ENCODE results near the gene BLOC1S4. TPM values are rescaled to one million over a fixed set of nuclear protein-coding genes. Genes with fewer than 3 reads are reported as not detected.
"Not testable (repeated sequence)": the region's sequence is repeated elsewhere in the genome, so short reads cannot be mapped to it uniquely, and the experiment has no call there.

BLOC1S4 gene
- total RNA-seq, 6 donors from 2014 or later = 11.5 to 26.8 (median 15.3) TPM

DNA sequence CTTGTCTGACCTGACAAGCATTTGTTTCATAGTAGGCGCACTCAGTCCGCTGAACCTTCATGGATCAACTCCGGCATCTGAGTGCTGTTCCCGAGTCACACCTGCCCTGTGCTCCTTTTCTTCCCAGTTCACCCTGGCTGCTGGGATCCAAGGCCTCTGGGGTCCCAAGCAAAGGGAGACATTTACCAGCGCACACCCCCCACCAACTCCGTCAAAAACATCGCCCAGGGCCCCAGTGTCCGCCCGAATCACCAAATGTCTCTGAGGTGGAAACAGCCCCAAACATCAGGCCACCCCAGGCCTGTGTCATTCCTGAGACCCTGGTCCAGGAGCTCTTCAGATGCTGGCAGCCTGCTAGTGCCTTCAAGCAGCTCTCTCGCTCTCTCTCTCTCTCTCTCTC, 5.1 kb downstream of the BLOC1S4 start:
- Histone ChIP-seq H3K9me3 (no peaks in the 10 kb centered on the region), H3K27ac (no peak overlapping the region), H3K4me3 (no peak overlapping the region), H3K27me3 (no peaks in the 10 kb centered on the region), H3K36me3 (no peaks in the 10 kb centered on the region), H3K4me1 (peaks cover 18 to 27% (median 19%) of the 10 kb centered on the region in 4 donors)
- ATAC-seq (ENCODE audit: low FRiP score in 2 of 2) = no peak
- WGBS, 2 donors = 93 to 98% methylated on average over 10 of the region's 10 CpGs
- TF ChIP-seq POLR2A (IDR thresholded peaks at IDR 0.05) (no peak), EP300 (IDR thresholded peaks at IDR 0.05) (no peak), POLR2AphosphoS5 (IDR thresholded peaks at IDR 0.05) (no peak)
- TF ChIP-seq, protein P1, sequence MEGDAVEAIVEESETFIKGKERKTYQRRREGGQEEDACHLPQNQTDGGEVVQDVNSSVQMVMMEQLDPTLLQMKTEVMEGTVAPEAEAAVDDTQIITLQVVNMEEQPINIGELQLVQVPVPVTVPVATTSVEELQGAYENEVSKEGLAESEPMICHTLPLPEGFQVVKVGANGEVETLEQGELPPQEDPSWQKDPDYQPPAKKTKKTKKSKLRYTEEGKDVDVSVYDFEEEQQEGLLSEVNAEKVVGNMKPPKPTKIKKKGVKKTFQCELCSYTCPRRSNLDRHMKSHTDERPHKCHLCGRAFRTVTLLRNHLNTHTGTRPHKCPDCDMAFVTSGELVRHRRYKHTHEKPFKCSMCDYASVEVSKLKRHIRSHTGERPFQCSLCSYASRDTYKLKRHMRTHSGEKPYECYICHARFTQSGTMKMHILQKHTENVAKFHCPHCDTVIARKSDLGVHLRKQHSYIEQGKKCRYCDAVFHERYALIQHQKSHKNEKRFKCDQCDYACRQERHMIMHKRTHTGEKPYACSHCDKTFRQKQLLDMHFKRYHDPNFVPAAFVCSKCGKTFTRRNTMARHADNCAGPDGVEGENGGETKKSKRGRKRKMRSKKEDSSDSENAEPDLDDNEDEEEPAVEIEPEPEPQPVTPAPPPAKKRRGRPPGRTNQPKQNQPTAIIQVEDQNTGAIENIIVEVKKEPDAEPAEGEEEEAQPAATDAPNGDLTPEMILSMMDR (IDR thresholded peaks at IDR 0.05) = no peak
- no peak for DNase-seq

DNA sequence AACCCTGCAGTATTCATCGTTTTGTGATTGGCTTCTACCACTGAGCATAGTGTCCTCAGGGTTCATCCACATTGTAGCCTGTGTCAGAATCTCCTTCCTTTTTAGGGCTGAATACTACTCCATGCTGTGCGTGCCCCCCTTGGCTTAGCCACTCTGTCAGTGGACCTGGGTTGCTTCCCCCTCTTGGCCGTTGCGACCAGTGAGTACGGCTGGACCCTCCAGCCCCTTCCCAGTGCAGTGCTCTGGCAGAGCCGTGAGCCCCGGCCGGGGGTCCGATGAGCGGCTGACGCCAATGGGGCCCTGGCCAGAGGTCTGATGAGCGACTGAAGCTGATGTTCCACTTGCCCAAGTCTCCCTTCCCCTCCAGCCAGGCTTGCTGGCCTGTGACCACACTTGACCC, 6.9 kb downstream of the BLOC1S4 start:
- ATAC-seq (ENCODE audit: low FRiP score in 2 of 2) = no peak
- TF ChIP-seq POLR2A (IDR thresholded peaks at IDR 0.05) = no peak
- TF ChIP-seq, protein P1 (IDR thresholded peaks at IDR 0.05) = no peak
- no peak for TF ChIP-seq EP300 (IDR thresholded peaks at IDR 0.05)
- TF ChIP-seq POLR2AphosphoS5 (IDR thresholded peaks at IDR 0.05) = no peak
- Histone ChIP-seq H3K9me3 (no peaks in the 10 kb centered on the region), H3K27ac (no peak overlapping the region), H3K27me3 (no peaks in the 10 kb centered on the region), H3K4me3 (no peak overlapping the region), H3K36me3 (no peaks in the 10 kb centered on the region), H3K4me1 (peaks cover 7 to 11% (median 8%) of the 10 kb centered on the region in 4 donors)
- 88 to 96% methylated on average over 3 to 12 of the region's 12 CpGs for WGBS, 2 donors
- peak in 1 of 2 donors; percentile 46 for DNase-seq

DNA sequence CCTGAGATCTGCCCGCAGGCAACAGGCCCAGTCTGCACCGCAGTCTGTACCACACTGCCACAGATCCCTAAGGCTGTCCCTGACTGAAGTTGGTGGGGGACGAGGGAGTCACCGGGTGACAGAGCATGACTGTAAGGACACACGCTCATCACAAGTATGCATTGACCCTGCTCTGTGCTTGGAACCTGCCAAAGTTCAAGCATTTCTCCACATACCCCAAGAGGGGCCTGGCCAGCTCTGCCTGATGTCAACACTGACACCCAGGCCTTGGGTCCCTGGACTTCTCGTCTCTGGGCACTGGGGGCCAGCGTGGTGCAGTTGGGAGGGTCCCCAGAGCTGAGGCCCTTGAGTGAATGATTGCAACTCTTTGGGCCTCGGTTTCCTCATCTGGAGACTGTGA, 7.9 kb downstream of the BLOC1S4 start:
- Histone ChIP-seq H3K9me3 (no peaks in the 10 kb centered on the region), H3K36me3 (no peaks in the 10 kb centered on the region), H3K4me3 (no peak overlapping the region), H3K27me3 (no peaks in the 10 kb centered on the region), H3K27ac (no peak overlapping the region), H3K4me1 (peaks cover 5 to 7% (median 7%) of the 10 kb centered on the region in 4 donors)
- no peak for DNase-seq
- WGBS, 2 donors = 86 to 97% methylated on average over 7 to 8 of the region's 8 CpGs
- TF ChIP-seq POLR2AphosphoS5 (IDR thresholded peaks at IDR 0.05) = no peak
- TF ChIP-seq, protein P1 (IDR thresholded peaks at IDR 0.05) = no peak
- no peak for TF ChIP-seq EP300 (IDR thresholded peaks at IDR 0.05)
- no peak for TF ChIP-seq POLR2A (IDR thresholded peaks at IDR 0.05)
- ATAC-seq (ENCODE audit: low FRiP score in 2 of 2) = no peak

DNA sequence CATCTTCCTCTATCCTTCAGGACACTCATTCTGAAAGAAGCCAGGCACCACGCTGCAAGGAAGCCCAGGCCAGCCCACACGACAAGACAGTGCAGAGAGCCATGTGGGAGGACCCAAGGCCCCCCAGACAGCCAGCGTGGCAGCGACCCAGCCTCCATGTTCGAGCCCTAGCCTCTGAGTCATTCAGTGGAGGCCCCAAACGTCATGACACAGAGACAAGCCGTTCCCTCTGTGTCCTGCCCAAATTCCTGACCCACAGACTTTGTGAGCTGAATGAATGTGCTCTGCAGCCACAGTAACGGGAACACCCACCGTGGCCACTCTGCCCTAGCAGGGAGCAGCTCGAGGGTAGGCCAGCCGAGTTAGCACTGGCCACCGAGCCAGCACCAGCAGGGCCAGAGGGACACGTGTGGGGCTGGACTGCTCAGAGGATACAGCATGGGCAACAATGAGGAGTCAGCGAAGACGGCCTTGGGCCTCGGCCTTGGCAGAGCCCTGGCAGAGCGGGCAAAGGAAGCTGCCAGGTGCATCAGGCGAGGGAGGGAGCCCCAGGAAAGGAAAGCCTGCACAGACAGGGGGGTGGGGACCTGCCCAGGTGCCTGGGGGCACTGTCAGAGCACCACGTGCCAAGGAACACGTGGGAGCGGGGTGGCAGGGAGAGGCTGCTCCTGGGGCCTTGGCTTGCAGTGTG, 8.6 kb downstream of the BLOC1S4 start:
- Histone ChIP-seq H3K9me3 (no peaks in the 10 kb centered on the region), H3K27me3 (no peaks in the 10 kb centered on the region), H3K4me3 (no peak overlapping the region), H3K27ac (no peak overlapping the region), H3K4me1 (peaks cover 5 to 7% (median 7%) of the 10 kb centered on the region in 4 donors), H3K36me3 (no peaks in the 10 kb centered on the region)
- WGBS, 2 donors = 86 to 91% methylated on average over 18 to 19 of the region's 21 CpGs
- TF ChIP-seq POLR2AphosphoS5 (IDR thresholded peaks at IDR 0.05) (no peak), POLR2A (IDR thresholded peaks at IDR 0.05) (no peak)
- ATAC-seq (ENCODE audit: low FRiP score in 2 of 2) (peak in 1 of 2 donors; percentile 21), DNase-seq (peak in 1 of 2 donors; percentile 48)

DNA sequence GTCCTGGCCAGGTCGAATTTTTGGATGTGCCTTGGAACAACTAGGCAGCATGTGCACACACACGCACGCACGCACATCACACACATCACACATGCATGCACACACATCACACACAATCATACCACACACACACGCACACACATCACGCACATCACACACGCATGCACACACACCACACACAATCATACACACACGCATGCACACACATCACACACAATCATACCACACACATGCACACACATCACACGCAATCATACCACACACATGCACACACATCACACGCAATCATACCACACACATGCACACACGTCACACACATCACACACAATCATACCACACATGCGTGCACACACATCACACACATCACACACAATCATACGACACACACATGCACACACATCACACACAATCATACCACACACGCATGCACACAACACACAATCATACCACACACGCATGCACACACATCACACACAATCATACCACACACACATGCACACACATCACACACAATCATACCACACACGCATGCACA, 9.5 kb downstream of the BLOC1S4 start:
- not testable (repeated sequence) for H3K9me3 ChIP-seq; H3K27ac ChIP-seq; ATAC-seq (ENCODE audit: low FRiP score in 2 of 2); H3K27me3 ChIP-seq; H3K4me3 ChIP-seq; DNase-seq; H3K36me3 ChIP-seq; H3K4me1 ChIP-seq
- WGBS, 2 donors = 90 to 93% methylated on average over 16 of the region's 16 CpGs

Measured in upper lobe of left lung (tissue), 6 donors.